ENCODE data around the gene DEFB132.

DNA sequence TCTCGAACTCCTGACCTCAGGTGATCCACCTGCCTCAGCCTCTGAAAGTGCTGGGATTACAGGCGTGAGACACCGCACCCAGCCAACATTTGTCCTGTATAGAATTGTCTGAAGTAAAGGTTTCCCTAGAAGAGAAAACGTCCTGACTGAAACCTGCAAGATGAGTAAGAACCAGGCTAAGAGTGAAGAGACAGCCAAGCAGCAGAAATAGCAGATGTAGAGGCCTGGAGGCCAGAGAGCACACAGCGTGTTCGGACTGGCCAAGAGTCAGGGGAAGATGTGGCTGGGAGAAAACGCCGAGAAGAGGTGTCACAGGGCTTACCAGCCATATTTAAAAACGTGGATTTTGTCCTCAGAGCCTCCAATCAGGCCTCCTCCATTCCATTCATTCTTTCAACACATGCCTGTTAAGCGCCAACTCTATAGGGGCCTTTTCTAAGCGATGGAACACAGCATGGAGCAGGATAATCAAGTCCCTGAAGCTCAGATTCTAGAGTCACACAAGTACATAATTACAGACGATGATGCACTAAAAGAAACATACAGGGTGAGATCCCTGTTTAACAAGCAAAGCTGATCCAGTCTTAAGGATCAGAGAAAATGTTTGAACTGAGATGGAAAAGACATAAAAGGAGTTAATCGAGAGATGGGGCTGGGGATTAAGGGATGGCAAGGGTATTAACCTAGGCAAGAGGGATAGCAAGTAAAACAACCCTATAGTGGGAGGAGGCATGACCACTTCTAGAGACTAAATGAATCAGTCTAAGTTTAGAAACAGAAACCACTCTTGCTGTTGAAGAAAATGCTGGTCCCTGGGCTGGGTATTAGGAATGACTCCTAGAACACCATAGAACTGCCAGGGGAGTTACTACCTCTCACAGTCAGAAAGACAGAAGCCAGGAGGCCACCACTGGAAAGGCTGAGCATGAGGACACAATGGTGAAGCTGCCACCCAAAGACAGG, 44.6 kb downstream of the DEFB132 start:
- no peak for TF ChIP-seq EZH2 (IDR thresholded peaks at IDR 0.05; ENCODE audit: insufficient read depth, poor library complexity, severe bottlenecking)
- no peak for TF ChIP-seq EZH2phosphoT487 (IDR thresholded peaks at IDR 0.05; ENCODE audit: insufficient read depth, low read depth)
